ENCODE data around the gene PRPF6. TPM values are rescaled to one million over a fixed set of nuclear protein-coding genes. Genes with fewer than 3 reads are reported as not detected.

The PRPF6 gene
- total RNA-seq, 1 donor from 2014 or later, result 52.6 TPM

- Histone ChIP-seq H2AFZ (ENCODE audit: low read depth, low read length) (no peak overlapping the region), H3K4me3 (ENCODE audit: insufficient read depth, low read depth, low read length) (no peak overlapping the region), H4K20me1 (ENCODE audit: insufficient read depth, low read length) (no peaks in the 10 kb centered on the region), H3K4me2 (ENCODE audit: low read length) (no peak overlapping the region), H3K27me3 (ENCODE audit: insufficient read depth, low read length) (no peaks in the 10 kb centered on the region), H3K79me2 (ENCODE audit: insufficient read depth, low read length) (no peaks in the 10 kb centered on the region), H3K9ac (ENCODE audit: low read length) (no peak overlapping the region), H3K27ac (ENCODE audit: low read depth, low read length) (no peak overlapping the region), H3K36me3 (ENCODE audit: insufficient read depth, low read length) (peaks cover 5% of the 10 kb centered on the region), H3K9me3 (ENCODE audit: insufficient read depth, low read depth, low read length) (peaks cover 24% of the 10 kb centered on the region), H3K4me1 (ENCODE audit: insufficient read depth, low read length) (peaks cover 7% of the 10 kb centered on the region)
- peaks cover 2% of the 10 kb centered on the region for H3K36me3 Mint-ChIP-seq (ENCODE audit: low read depth, unreplicated experiment)
- H3K9me3 Mint-ChIP-seq (ENCODE audit: unreplicated experiment), result no peaks in the 10 kb centered on the region
- FAIRE-seq (no peak), DNase-seq (ENCODE audit: low read depth) (no peak)
- TF ChIP-seq EZH2 (IDR thresholded peaks at IDR 0.05; ENCODE audit: insufficient read depth, low read length) (no peak), CTCF (IDR thresholded peaks at IDR 0.05; ENCODE audit: insufficient read depth, low read depth, low read length) (no peak)
- H3K27me3 Mint-ChIP-seq (ENCODE audit: low read depth, unreplicated experiment), result no peaks in the 10 kb centered on the region
- no peaks in the 10 kb centered on the region for H3K4me1 Mint-ChIP-seq (ENCODE audit: low read depth, unreplicated experiment)
- H3K4me3 Mint-ChIP-seq (ENCODE audit: unreplicated experiment), result no peak overlapping the region
- H3K27ac Mint-ChIP-seq (ENCODE audit: unreplicated experiment), result no peak overlapping the region
Observed at GRCh38 chr20:63961664-63962425, 19.1 kb upstream of the PRPF6 start.

GRCh38 chr20:63962426-63963347 lies 18.2 kb upstream of the PRPF6 start:
- H3K4me2 ChIP-seq (ENCODE audit: low read length), result no peak overlapping the region
- Mint-ChIP-seq H3K36me3 (ENCODE audit: low read depth, unreplicated experiment) (peaks cover 2% of the 10 kb centered on the region), H3K27ac (ENCODE audit: unreplicated experiment) (no peak overlapping the region), H3K27me3 (ENCODE audit: low read depth, unreplicated experiment) (no peaks in the 10 kb centered on the region), H3K4me1 (ENCODE audit: low read depth, unreplicated experiment) (no peaks in the 10 kb centered on the region), H3K9me3 (ENCODE audit: unreplicated experiment) (no peaks in the 10 kb centered on the region), H3K4me3 (ENCODE audit: unreplicated experiment) (no peak overlapping the region)
- H3K9me3 ChIP-seq (ENCODE audit: insufficient read depth, low read depth, low read length), result peaks cover 32% of the 10 kb centered on the region
- TF ChIP-seq EZH2 (IDR thresholded peaks at IDR 0.05; ENCODE audit: insufficient read depth, low read length) (no peak), CTCF (IDR thresholded peaks at IDR 0.05; ENCODE audit: insufficient read depth, low read depth, low read length) (no peak)
- peaks cover 7% of the 10 kb centered on the region for H3K36me3 ChIP-seq (ENCODE audit: insufficient read depth, low read length)
- no peak overlapping the region for H3K9ac ChIP-seq (ENCODE audit: low read length)
- no peaks in the 10 kb centered on the region for H3K4me1 ChIP-seq (ENCODE audit: insufficient read depth, low read length)
- H3K79me2 ChIP-seq (ENCODE audit: insufficient read depth, low read length), result peaks cover 8% of the 10 kb centered on the region
- H3K27ac ChIP-seq (ENCODE audit: low read depth, low read length), result no peak overlapping the region
- FAIRE-seq (no peak), DNase-seq (ENCODE audit: low read depth) (no peak)
- H4K20me1 ChIP-seq (ENCODE audit: insufficient read depth, low read length), result no peaks in the 10 kb centered on the region
- H3K27me3 ChIP-seq (ENCODE audit: insufficient read depth, low read length), result no peaks in the 10 kb centered on the region
- no peak overlapping the region for H2AFZ ChIP-seq (ENCODE audit: low read depth, low read length)
- H3K4me3 ChIP-seq (ENCODE audit: insufficient read depth, low read depth, low read length), result no peak overlapping the region
